Measurements from ENCODE around the gene WNT9A. TPM values are rescaled to one million over a fixed set of nuclear protein-coding genes. Genes with fewer than 3 reads are reported as not detected.

Gene WNT9A
- total RNA-seq, 1 donor: 0.36 TPM

GRCh38 chr1:227893949-227894721, 53.6 kb downstream of the WNT9A start:
- no peak overlapping the region for H3K4me2 ChIP-seq (ENCODE audit: insufficient read depth, low read length)
- H3K9me3 ChIP-seq (ENCODE audit: low read depth, low read length): no peaks in the 10 kb centered on the region
- no peaks in the 10 kb centered on the region for H4K20me1 ChIP-seq (ENCODE audit: insufficient read depth, low read length)
- no peaks in the 10 kb centered on the region for H3K79me2 ChIP-seq (ENCODE audit: insufficient read depth, low read length)
- H3K27me3 ChIP-seq (ENCODE audit: insufficient read depth, low read length): no peaks in the 10 kb centered on the region
- no peak overlapping the region for H2AFZ ChIP-seq (ENCODE audit: low read length)
- no peaks in the 10 kb centered on the region for H3K4me1 ChIP-seq (ENCODE audit: insufficient read depth, low read length)
- peak; percentile 86 for DNase-seq (ENCODE audit: insufficient read length, low spot score, missing footprints)
- no peak overlapping the region for H3K27ac ChIP-seq (ENCODE audit: low read depth, low read length)
- TF ChIP-seq, protein P1, sequence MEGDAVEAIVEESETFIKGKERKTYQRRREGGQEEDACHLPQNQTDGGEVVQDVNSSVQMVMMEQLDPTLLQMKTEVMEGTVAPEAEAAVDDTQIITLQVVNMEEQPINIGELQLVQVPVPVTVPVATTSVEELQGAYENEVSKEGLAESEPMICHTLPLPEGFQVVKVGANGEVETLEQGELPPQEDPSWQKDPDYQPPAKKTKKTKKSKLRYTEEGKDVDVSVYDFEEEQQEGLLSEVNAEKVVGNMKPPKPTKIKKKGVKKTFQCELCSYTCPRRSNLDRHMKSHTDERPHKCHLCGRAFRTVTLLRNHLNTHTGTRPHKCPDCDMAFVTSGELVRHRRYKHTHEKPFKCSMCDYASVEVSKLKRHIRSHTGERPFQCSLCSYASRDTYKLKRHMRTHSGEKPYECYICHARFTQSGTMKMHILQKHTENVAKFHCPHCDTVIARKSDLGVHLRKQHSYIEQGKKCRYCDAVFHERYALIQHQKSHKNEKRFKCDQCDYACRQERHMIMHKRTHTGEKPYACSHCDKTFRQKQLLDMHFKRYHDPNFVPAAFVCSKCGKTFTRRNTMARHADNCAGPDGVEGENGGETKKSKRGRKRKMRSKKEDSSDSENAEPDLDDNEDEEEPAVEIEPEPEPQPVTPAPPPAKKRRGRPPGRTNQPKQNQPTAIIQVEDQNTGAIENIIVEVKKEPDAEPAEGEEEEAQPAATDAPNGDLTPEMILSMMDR (IDR thresholded peaks at IDR 0.05; ENCODE audit: extremely low read depth, low read depth, low read length): no peak
- H3K4me3 ChIP-seq (ENCODE audit: insufficient read depth, low read length): no peak overlapping the region
- no peaks in the 10 kb centered on the region for H3K36me3 ChIP-seq (ENCODE audit: insufficient read depth, low read length)

DNA sequence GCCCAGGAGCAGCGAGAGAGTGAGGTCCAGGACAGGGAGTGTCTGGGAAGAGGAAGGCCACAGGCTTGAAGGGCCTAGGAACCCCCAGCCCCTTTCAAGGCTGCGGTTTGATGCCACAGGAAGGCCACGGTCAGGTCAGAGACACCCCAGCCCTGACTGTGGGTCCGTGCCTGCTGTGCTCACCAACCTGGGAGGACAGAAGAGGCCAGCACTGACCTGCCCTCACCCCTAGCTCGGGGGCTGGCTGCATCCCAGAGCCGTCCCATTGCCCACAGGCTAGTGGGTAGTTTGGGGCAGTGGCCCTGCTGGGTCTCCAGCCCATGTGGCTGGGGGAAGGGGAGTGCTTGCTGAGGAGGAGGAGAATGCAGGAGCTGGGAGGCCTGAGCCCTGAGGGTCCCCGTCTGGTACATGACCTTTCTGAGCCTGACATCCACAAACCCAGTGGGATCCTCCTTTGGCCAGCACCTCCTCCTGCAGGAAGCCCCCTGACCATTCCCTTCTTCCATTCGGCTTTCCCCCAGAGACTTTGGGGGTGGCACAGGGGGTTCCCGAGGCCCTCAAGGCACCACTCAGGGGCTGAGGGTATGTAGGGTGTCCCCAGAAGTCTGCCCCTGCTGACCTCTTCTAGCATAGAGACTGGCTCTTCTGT, 54.3 kb downstream of the WNT9A start:
- Histone ChIP-seq H3K9me3 (ENCODE audit: low read depth, low read length) (no peaks in the 10 kb centered on the region), H3K27ac (ENCODE audit: low read depth, low read length) (no peak overlapping the region), H2AFZ (ENCODE audit: low read length) (no peak overlapping the region), H3K4me2 (ENCODE audit: insufficient read depth, low read length) (no peak overlapping the region), H3K36me3 (ENCODE audit: insufficient read depth, low read length) (no peaks in the 10 kb centered on the region), H4K20me1 (ENCODE audit: insufficient read depth, low read length) (no peaks in the 10 kb centered on the region), H3K4me3 (ENCODE audit: insufficient read depth, low read length) (no peak overlapping the region), H3K27me3 (ENCODE audit: insufficient read depth, low read length) (no peaks in the 10 kb centered on the region), H3K79me2 (ENCODE audit: insufficient read depth, low read length) (no peaks in the 10 kb centered on the region), H3K4me1 (ENCODE audit: insufficient read depth, low read length) (no peaks in the 10 kb centered on the region)
- DNase-seq (ENCODE audit: insufficient read length, low spot score, missing footprints): peak; percentile 86
- TF ChIP-seq, protein P1 (IDR thresholded peaks at IDR 0.05; ENCODE audit: extremely low read depth, low read depth, low read length): no peak

GRCh38 chr1:227892489-227893299, 55.0 kb downstream of the WNT9A start:
- Histone ChIP-seq H3K36me3 (ENCODE audit: insufficient read depth, low read length) (no peaks in the 10 kb centered on the region), H3K4me2 (ENCODE audit: insufficient read depth, low read length) (no peak overlapping the region), H3K27ac (ENCODE audit: low read depth, low read length) (no peak overlapping the region), H3K27me3 (ENCODE audit: insufficient read depth, low read length) (no peaks in the 10 kb centered on the region), H2AFZ (ENCODE audit: low read length) (no peak overlapping the region), H4K20me1 (ENCODE audit: insufficient read depth, low read length) (no peaks in the 10 kb centered on the region), H3K4me3 (ENCODE audit: insufficient read depth, low read length) (no peak overlapping the region), H3K79me2 (ENCODE audit: insufficient read depth, low read length) (no peaks in the 10 kb centered on the region), H3K9me3 (ENCODE audit: low read depth, low read length) (no peaks in the 10 kb centered on the region), H3K4me1 (ENCODE audit: insufficient read depth, low read length) (no peaks in the 10 kb centered on the region)
- peak; percentile 73 for DNase-seq (ENCODE audit: insufficient read length, low spot score, missing footprints)
- TF ChIP-seq, protein P1 (IDR thresholded peaks at IDR 0.05; ENCODE audit: extremely low read depth, low read depth, low read length): no peak
